IMR-90 (cell line): Measurements from ENCODE around the gene TRIM26. TPM values are rescaled to one million over a fixed set of nuclear protein-coding genes. Genes with fewer than 3 reads are reported as not detected.

Source experiments
- ATAC-seq: fragments of 200-7000 bp; cut with Tn5 transposase; 2 replicates; pipeline ENCODE4 v1.9.1; 2020; ENCODE audit warnings: low read depth, mild to moderate bottlenecking, moderate library complexity
- BruUV-seq: library from RNA; stranded (reverse); fragments of 400-500 nt; replicated peaks from 2 replicates; lab custom pipeline; 2021; lab: Mats Ljungman, UMichigan
- CTCF ChIA-PET: fragments of 300-600 bp; formaldehyde crosslinking; extraction: SDS; loops from one replicate; lab custom pipeline; 2021; ENCODE audit warnings: antibody characterized with exemption; lab: Yijun Ruan, JAX
- POLR2A ChIA-PET: fragments of 300-600 bp; sonication (Branson Sonifier 250); formaldehyde crosslinking; loops from one replicate; lab custom pipeline; 2022; ENCODE audit warnings: antibody characterized with exemption; ENCODE audit not compliant: unreplicated experiment; lab: Charles Lee
- DNase-seq: peaks from one replicate; pipeline ENCODE4 v3.0.0; 2013
- H2AFZ ChIP-seq: replicated peaks from 2 replicates; pipeline ENCODE3; 2013; ENCODE audit warnings: low read length, mild to moderate bottlenecking; ENCODE audit not compliant: poor library complexity
- H2AK5ac ChIP-seq: 2 replicates; pipeline ENCODE4 v1.6.1; 2013; ENCODE audit warnings: low read depth, low read length, inconsistent platforms
- H2AK9ac ChIP-seq: replicated peaks from 2 replicates; pipeline ENCODE3; 2013; ENCODE audit warnings: mild to moderate bottlenecking, low read depth, low read length, moderate library complexity; ENCODE audit not compliant: poor library complexity
- H2BK120ac ChIP-seq: 2 replicates; pipeline ENCODE4 v1.6.1; 2013; ENCODE audit warnings: low read depth, low read length, inconsistent platforms
- H2BK15ac ChIP-seq: 3 replicates; pipeline ENCODE4 v1.6.1; 2013; ENCODE audit warnings: low read depth, low read length, inconsistent platforms
- H2BK20ac ChIP-seq: 2 replicates; pipeline ENCODE4 v1.6.1; 2013; ENCODE audit warnings: low read depth, mild to moderate bottlenecking, inconsistent platforms, low read length, moderate library complexity
- H2BK5ac ChIP-seq: 2 replicates; pipeline ENCODE4 v1.6.1; 2013; ENCODE audit warnings: mild to moderate bottlenecking, low read depth, low read length, inconsistent platforms; ENCODE audit not compliant: poor library complexity, severe bottlenecking
- H3K14ac ChIP-seq: replicated peaks from 2 replicates; pipeline ENCODE4 v1.6.1; 2013; ENCODE audit warnings: low read depth, low read length, inconsistent platforms
- H3K18ac ChIP-seq: 2 replicates; pipeline ENCODE4 v1.6.1; 2013; ENCODE audit warnings: low read depth, low read length, control low read depth
- H3K23ac ChIP-seq: 2 replicates; pipeline ENCODE4 v1.6.1; 2013; ENCODE audit warnings: low read depth, low read length, inconsistent platforms
- H3K27ac ChIP-seq: 2 replicates; pipeline ENCODE4 v1.5.1; 2013; ENCODE audit warnings: mild to moderate bottlenecking, control low read depth, low read length; ENCODE audit not compliant: insufficient read depth
- H3K27me3 ChIP-seq: 2 replicates; pipeline ENCODE4 v1.6.1; 2013; ENCODE audit warnings: low read length; ENCODE audit not compliant: control insufficient read depth, insufficient read depth
- H3K36me3 ChIP-seq: 2 replicates; pipeline ENCODE4 v1.6.1; 2013; ENCODE audit warnings: low read length, mixed read lengths; ENCODE audit not compliant: control insufficient read depth, insufficient read depth
- H3K4ac ChIP-seq: 2 replicates; pipeline ENCODE4 v1.6.1; 2013; ENCODE audit warnings: low read depth, low read length, inconsistent platforms
- H3K4me1 ChIP-seq: 2 replicates; pipeline ENCODE4 v1.6.1; 2013; ENCODE audit warnings: low read length, mixed read lengths; ENCODE audit not compliant: control insufficient read depth, insufficient read depth
- H3K4me2 ChIP-seq: 2 replicates; pipeline ENCODE4 v1.6.1; 2013; ENCODE audit warnings: low read depth, mild to moderate bottlenecking, control low read depth, low read length, moderate library complexity
- H3K4me3 ChIP-seq: 2 replicates; pipeline ENCODE4 v1.5.1; 2013; ENCODE audit warnings: low read depth, mild to moderate bottlenecking, control low read depth, low read length, moderate library complexity; ENCODE audit not compliant: insufficient read depth
- H3K56ac ChIP-seq: 2 replicates; pipeline ENCODE4 v1.6.1; 2013; ENCODE audit warnings: low read length, inconsistent platforms; ENCODE audit not compliant: insufficient read depth; ENCODE audit errors: extremely low read depth
- H3K79me1 ChIP-seq, 2 experiments: 2 replicates each; pipeline ENCODE4 v1.6.1; 2013; ENCODE audit warnings: low read length in 2 of 2, inconsistent platforms in 1 of 2, low read depth in 1 of 2
- H3K9ac ChIP-seq: 2 replicates; pipeline ENCODE4 v1.6.1; 2013; ENCODE audit warnings: low read depth, low read length, control low read depth
- H3K9me1 ChIP-seq: 2 replicates; pipeline ENCODE4 v1.6.1; 2013; ENCODE audit warnings: low read length, inconsistent platforms; ENCODE audit not compliant: insufficient read depth
- H3K9me3 ChIP-seq: 2 replicates; pipeline ENCODE4 v1.6.1; 2013; ENCODE audit warnings: low read length; ENCODE audit not compliant: control insufficient read depth, insufficient read depth
- H4K20me1 ChIP-seq: 2 replicates; pipeline ENCODE4 v1.6.1; 2013; ENCODE audit warnings: low read length, inconsistent platforms; ENCODE audit not compliant: insufficient read depth
- H4K5ac ChIP-seq: 2 replicates; pipeline ENCODE4 v1.6.1; 2013; ENCODE audit warnings: mild to moderate bottlenecking, low read depth, low read length, control low read depth
- H4K8ac ChIP-seq, 2 experiments: 2 replicates each; pipeline ENCODE4 v1.6.1; 2013; ENCODE audit warnings: low read depth in 2 of 2, low read length in 2 of 2, control low read depth in 1 of 2, inconsistent platforms in 1 of 2
- H4K91ac ChIP-seq: 2 replicates; pipeline ENCODE4 v1.6.1; 2013; ENCODE audit warnings: low read depth, low read length, inconsistent platforms; ENCODE audit not compliant: insufficient read depth
- CEBPB ChIP-seq: IDR thresholded peaks from 2 replicates; pipeline ENCODE4 v1.6.1; 2012; ENCODE audit warnings: low read depth, low read length, improper control_type of control experiment
- FOS ChIP-seq: fragments of 150-350 bp; IDR thresholded peaks from 2 replicates; pipeline ENCODE4 v1.6.1; 2016; ENCODE audit warnings: low read depth, low read length
- MAFK ChIP-seq: IDR thresholded peaks from 2 replicates; pipeline ENCODE4 v1.6.1; 2012; ENCODE audit warnings: low read depth, low read length, improper control_type of control experiment
- MAZ ChIP-seq: IDR thresholded peaks from 2 replicates; pipeline ENCODE4 v1.6.1; 2012; ENCODE audit warnings: low read depth, mild to moderate bottlenecking, low read length, improper control_type of control experiment, moderate library complexity, borderline replicate concordance
- POLR2A ChIP-seq: IDR thresholded peaks from 2 replicates; pipeline ENCODE4 v1.6.1; 2012; ENCODE audit warnings: mild to moderate bottlenecking, low read depth, low read length
- RCOR1 ChIP-seq: IDR thresholded peaks from 2 replicates; pipeline ENCODE4 v1.6.1; 2012; ENCODE audit warnings: mild to moderate bottlenecking, low read length, improper control_type of control experiment; ENCODE audit not compliant: insufficient replicate concordance
- USF2 ChIP-seq: fragments of 150-350 bp; IDR thresholded peaks from 2 replicates; pipeline ENCODE4 v1.6.1; 2017; ENCODE audit warnings: mild to moderate bottlenecking, antibody characterized with exemption, low read length, low read depth
- WGBS, 2 experiments: methylation state at CpG; one replicate each; pipeline versions ENCODE4 v1.1.5 to v1.1.7; 2013; ENCODE audit warnings: missing lambda C conversion rate in 2 of 2; ENCODE audit not compliant: insufficient read length in 1 of 2; ENCODE audit errors: extremely low coverage in 2 of 2; 5-methylcytosine and 5-hydroxymethylcytosine counted together
- dilution Hi-C: fragments of 300-500 bp; cut with HindIII; formaldehyde crosslinking; loops from one replicate; pipeline ENCODE4 v1.14.3; 2018; ENCODE audit warnings: low sequenced_read_pairs; ENCODE audit not compliant: unreplicated experiment
- in situ Hi-C: fragments of 300-500 bp; cut with MboI; formaldehyde crosslinking; loops from 3 replicates; pipeline ENCODE4 v1.14.3; 2019; ENCODE audit warnings: low sequenced_read_pairs, inconsistent platforms, mixed read lengths
- intact Hi-C: fragments of 100-400 bp; cut with micrococcal nuclease; formaldehyde crosslinking; loops from 2 replicates; pipeline ENCODE4 v1.10.0; 2022
- polyA plus RNA-seq, 3 experiments: library from polyadenylated mRNA; depleted of rRNA; stranded (reverse); fragments of >200 nt; gene quantifications; 2 replicates each; pipeline ENCODE4 v1.2.3, GENCODE V29; 2012; ENCODE audit warnings: low replicate concordance in 1 of 3
- total RNA-seq: library from RNA; depleted of rRNA; stranded (reverse); fragments of >200 nt; gene quantifications from 2 replicates; pipeline ENCODE4 v1.2.3, GENCODE V29; 2012
- TF ChIP-seq, protein P1 (sequence below): conservative IDR thresholded peaks from 2 replicates; pipeline ENCODE4 v1.5.1; 2012; ENCODE audit warnings: mild to moderate bottlenecking, low read depth, low read length, improper control_type of control experiment

TRIM26 gene
- total and polyA plus RNA-seq, 2 of the 4 experiments (the other 2 are of a cell fraction): 22.6 to 23.8 TPM

DNA sequence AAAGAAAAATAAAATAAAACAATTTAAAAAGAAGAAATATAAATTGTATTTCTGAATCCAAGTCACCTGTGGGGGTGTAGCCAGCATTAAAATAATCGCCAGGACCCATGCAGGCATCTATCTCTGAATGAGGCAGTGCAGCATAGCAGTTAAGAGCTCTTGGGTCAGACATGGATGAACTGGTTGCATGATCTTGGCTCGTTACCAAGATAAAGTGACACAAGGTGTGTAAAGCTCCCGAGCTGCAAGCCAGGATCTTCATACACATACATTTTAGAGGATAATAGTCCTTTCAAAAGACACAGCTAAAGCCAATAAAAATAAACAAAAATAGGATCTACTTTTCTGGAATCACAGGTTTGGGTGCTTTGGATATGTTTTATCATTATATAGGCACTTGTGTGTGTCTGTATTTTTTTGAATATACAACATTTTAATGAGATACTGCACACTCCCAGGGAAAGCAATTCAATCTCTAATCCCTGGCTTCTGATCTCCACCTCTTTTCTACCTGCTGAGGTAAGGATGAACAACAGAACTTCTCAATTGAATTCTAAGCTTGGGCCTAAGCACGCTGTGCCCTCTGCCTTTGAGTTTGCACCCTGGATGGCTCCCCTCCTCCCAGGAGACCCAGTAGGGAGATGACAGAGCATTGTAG lies 61.1 kb downstream of the TRIM26 start:
- Histone ChIP-seq H3K4me3 (no peak overlapping the region), H3K9me1 (no peaks in the 10 kb centered on the region), H3K18ac (no peak overlapping the region), H3K4me2 (no peak overlapping the region), H2BK120ac (no peak overlapping the region), H4K91ac (no peak overlapping the region), H3K36me3 (no peaks in the 10 kb centered on the region), H2AFZ (no peak overlapping the region), H2BK20ac (no peak overlapping the region), H3K4ac (no peak overlapping the region), H2AK5ac (no peak overlapping the region), H4K5ac (no peak overlapping the region), H2AK9ac (no peak overlapping the region), H3K4me1 (no peaks in the 10 kb centered on the region), H3K27me3 (peaks cover 26% of the 10 kb centered on the region), H3K56ac (no peak overlapping the region), H3K9me3 (no peaks in the 10 kb centered on the region), H3K23ac (no peak overlapping the region), H2BK5ac (no peak overlapping the region), H3K9ac (no peak overlapping the region), H4K20me1 (no peaks in the 10 kb centered on the region), H3K79me1 (no peaks in the 10 kb centered on the region), H3K14ac (no peak overlapping the region), H4K8ac (no peak overlapping the region), H3K27ac (no peak overlapping the region), H2BK15ac (no peak overlapping the region)
- POLR2A ChIA-PET: no interaction called here
- dilution Hi-C loops: no loop called here
- no peak for DNase-seq
- intact Hi-C loops: no loop called here
- TF ChIP-seq RCOR1 (no peak), MAZ (no peak), MAFK (no peak), POLR2A (no peak), CEBPB (no peak), FOS (no peak), USF2 (no peak)
- TF ChIP-seq, protein P1, sequence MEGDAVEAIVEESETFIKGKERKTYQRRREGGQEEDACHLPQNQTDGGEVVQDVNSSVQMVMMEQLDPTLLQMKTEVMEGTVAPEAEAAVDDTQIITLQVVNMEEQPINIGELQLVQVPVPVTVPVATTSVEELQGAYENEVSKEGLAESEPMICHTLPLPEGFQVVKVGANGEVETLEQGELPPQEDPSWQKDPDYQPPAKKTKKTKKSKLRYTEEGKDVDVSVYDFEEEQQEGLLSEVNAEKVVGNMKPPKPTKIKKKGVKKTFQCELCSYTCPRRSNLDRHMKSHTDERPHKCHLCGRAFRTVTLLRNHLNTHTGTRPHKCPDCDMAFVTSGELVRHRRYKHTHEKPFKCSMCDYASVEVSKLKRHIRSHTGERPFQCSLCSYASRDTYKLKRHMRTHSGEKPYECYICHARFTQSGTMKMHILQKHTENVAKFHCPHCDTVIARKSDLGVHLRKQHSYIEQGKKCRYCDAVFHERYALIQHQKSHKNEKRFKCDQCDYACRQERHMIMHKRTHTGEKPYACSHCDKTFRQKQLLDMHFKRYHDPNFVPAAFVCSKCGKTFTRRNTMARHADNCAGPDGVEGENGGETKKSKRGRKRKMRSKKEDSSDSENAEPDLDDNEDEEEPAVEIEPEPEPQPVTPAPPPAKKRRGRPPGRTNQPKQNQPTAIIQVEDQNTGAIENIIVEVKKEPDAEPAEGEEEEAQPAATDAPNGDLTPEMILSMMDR: no peak
- 61% methylated on average over 2 of the region's 4 CpGs; no CpG with 5 or more reads in 1 of the 2 experiments for WGBS, 2 experiments
- CTCF ChIA-PET: no interaction called here
- no TSS peak for BruUV-seq
- ATAC-seq: no peak
- in situ Hi-C loops: no loop called here
